Neural progenitor cell (in vitro differentiated cells): ENCODE data around the gene PIP4K2A.

Experiments used
- CTCF ChIP-seq: fragments of 200-600 bp; sonication (generic); IDR thresholded peaks from 2 replicates; pipeline ENCODE4 v1.5.1; 2017; ENCODE audit warnings: antibody characterized with exemption, mild to moderate bottlenecking
- EZH2 ChIP-seq: fragments of 200-600 bp; sonication (generic); IDR thresholded peaks from 2 replicates; pipeline ENCODE4 v1.6.1; 2017; ENCODE audit warnings: antibody characterized with exemption, mild to moderate bottlenecking, moderate library complexity

GRCh38 chr10:22716943-22717342 lies 2.6 kb upstream of the PIP4K2A start:
- TF ChIP-seq EZH2 (no peak), CTCF (no peak)
